Measurements from ENCODE around the gene PRKN. TPM values are rescaled to one million over a fixed set of nuclear protein-coding genes. Genes with fewer than 3 reads are reported as not detected.

Gene PRKN
- total and polyA plus RNA-seq, 8 donors = 0.82 to 7.2 (median 2.9) TPM

DNA sequence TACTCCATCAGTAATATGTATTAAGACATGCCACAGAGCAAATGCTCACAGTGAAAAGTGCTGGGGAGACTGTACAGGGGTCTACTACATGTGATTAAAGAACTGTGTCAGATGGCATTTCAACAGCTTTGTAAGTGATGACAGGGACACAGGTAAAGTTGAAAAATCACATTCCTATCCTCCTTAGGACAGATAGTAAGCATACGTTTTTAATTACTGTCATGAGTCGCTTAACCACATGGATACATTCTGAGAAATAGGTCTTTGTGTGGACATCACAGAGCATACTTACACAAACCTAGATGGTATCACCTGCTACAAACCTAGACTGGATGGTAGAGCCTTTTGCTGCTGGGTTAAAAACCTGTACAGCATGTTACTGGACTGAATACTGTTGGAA, 807.9 kb downstream of the PRKN start:
- Histone ChIP-seq H3K4me1 (peaks cover 5 to 16% (median 8%) of the 10 kb centered on the region in 3 donors), H3K9me3 (no peaks in the 10 kb centered on the region), H3K4me3 (no peak overlapping the region), H3K27ac (no peak overlapping the region), H3K27me3 (no peaks in the 10 kb centered on the region), H3K36me3 (no peaks in the 10 kb centered on the region)
- ATAC-seq (no peak), DNase-seq (no peak), FAIRE-seq (no peak)
- intact Hi-C loops (cut with DNase I) = no loop called here
- 57 to 71% methylated on average over 2 of the region's 2 CpGs for WGBS, 2 donors
- TF ChIP-seq, protein P1, sequence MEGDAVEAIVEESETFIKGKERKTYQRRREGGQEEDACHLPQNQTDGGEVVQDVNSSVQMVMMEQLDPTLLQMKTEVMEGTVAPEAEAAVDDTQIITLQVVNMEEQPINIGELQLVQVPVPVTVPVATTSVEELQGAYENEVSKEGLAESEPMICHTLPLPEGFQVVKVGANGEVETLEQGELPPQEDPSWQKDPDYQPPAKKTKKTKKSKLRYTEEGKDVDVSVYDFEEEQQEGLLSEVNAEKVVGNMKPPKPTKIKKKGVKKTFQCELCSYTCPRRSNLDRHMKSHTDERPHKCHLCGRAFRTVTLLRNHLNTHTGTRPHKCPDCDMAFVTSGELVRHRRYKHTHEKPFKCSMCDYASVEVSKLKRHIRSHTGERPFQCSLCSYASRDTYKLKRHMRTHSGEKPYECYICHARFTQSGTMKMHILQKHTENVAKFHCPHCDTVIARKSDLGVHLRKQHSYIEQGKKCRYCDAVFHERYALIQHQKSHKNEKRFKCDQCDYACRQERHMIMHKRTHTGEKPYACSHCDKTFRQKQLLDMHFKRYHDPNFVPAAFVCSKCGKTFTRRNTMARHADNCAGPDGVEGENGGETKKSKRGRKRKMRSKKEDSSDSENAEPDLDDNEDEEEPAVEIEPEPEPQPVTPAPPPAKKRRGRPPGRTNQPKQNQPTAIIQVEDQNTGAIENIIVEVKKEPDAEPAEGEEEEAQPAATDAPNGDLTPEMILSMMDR (IDR thresholded peaks at IDR 0.05) = no peak

DNA sequence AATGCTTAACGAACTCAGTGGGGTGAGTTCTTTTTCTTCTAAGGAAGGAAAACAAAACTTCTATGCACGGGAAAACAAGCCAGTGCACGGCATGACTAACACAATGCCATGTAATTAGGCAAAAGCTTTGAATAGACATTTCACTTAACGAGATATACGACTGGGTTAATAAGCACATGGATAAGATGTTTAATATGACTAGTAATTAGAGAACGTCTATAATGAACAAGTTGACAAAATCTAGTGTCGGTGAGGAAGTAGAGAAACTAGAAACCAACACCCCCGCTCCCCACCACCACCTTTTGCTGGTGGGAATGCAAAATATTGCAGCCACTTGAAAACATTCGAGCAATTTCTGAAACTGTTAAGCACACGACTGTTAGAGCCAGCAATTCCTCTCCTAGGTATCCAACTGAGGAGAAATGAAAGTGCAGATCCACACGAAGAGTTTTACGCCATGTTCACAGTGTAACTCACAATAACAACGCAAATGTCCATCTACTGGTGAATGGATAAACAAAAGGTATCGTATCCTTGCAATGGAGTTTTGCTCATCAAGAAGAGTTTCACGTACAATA, 808.8 kb downstream of the PRKN start:
- H3K9me3 ChIP-seq = no peaks in the 10 kb centered on the region
- no peak for ATAC-seq
- TF ChIP-seq, protein P1 (IDR thresholded peaks at IDR 0.05) = no peak
- WGBS, 2 donors = 87 to 88% methylated on average over 15 of the region's 15 CpGs
- H3K27ac ChIP-seq = no peak overlapping the region
- no peaks in the 10 kb centered on the region for H3K27me3 ChIP-seq
- peaks cover 0 to 9% (median 5%) of the 10 kb centered on the region in 3 donors for H3K4me1 ChIP-seq
- FAIRE-seq = no peak
- H3K36me3 ChIP-seq = no peaks in the 10 kb centered on the region
- no peak overlapping the region for H3K4me3 ChIP-seq
- DNase-seq = no peak
- intact Hi-C loops (cut with DNase I) = no loop called here

DNA sequence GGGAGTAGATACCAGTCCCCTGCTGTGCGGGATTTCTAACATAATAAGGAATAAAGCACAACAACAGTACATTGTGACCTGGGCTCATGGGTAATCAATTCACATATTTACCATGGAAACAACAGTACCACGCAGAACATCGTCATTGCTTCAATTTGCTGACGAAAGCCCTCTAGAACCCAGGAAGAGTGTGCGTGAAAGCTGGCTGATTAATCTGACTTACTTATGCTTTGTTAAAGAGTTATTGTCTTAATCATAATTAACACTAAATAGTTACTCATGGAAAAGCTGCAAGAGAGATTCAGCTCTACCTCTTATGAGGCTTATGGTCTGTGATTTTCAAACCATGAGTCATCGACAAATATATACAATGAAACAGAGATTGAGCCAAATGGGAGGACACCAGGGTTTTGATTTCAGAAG, 809.4 kb downstream of the PRKN start:
- TF ChIP-seq, protein P1 (IDR thresholded peaks at IDR 0.05) = no peak
- no peaks in the 10 kb centered on the region for H3K9me3 ChIP-seq
- intact Hi-C loops (cut with DNase I) = no loop called here
- WGBS, 2 donors = 85 to 87% methylated on average over 6 of the region's 6 CpGs
- H3K4me3 ChIP-seq = no peak overlapping the region
- no peak for ATAC-seq
- no peaks in the 10 kb centered on the region for H3K36me3 ChIP-seq
- no peak overlapping the region for H3K27ac ChIP-seq
- DNase-seq = no peak
- peaks cover 0 to 9% (median 3%) of the 10 kb centered on the region in 3 donors for H3K4me1 ChIP-seq
- H3K27me3 ChIP-seq = no peaks in the 10 kb centered on the region
- no peak for FAIRE-seq

DNA sequence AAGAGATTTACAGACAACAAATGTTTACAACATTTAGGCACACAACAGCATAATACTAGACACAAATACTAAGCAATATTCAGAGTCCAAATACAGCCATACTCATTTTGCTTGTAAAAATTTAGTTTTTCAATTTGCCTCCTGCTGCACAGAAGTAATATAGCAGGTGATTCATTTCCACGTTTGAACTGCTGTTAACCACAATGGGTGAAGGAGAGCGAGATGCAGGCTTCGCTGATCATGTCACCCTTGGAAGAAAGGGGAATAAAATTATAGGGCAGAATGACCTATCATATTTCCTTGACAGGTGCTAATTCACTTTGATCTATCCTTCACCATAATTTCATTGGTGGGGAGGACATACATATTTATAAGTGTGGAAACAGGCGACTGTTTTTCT, 809.9 kb downstream of the PRKN start:
- Histone ChIP-seq H3K27ac (no peak overlapping the region), H3K9me3 (no peaks in the 10 kb centered on the region), H3K36me3 (no peaks in the 10 kb centered on the region), H3K27me3 (no peaks in the 10 kb centered on the region), H3K4me1 (peaks cover 0 to 7% (median 0%) of the 10 kb centered on the region in 3 donors), H3K4me3 (no peak overlapping the region)
- ATAC-seq (no peak), DNase-seq (no peak), FAIRE-seq (no peak)
- WGBS, 2 donors = 74 to 78% methylated on average over 4 of the region's 4 CpGs
- intact Hi-C loops (cut with DNase I) = no loop called here
- TF ChIP-seq, protein P1 (IDR thresholded peaks at IDR 0.05) = no peak

DNA sequence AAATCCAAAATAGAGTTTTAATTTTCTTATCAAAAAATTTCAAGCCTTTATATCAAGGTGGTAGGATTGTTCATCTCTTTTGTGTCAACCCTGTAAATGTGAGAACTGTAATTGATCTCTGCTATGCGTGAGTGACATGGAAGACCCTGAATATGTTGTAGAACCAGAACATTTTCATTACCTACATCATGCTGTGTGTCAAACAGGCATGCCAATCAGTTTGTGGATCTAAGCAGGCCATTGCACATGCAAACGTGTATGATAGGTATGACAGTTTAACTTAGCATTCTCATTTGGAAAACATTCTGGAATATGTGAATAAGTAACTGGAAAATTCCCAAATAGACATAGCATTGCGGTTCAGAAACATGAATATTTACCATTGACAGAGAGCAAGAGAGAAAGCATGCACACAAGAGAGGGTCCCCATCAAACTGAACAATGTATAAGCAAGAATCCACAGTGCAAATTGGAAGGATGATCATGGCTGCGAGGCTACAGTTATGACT, 812.1 kb downstream of the PRKN start:
- FAIRE-seq = no peak
- Histone ChIP-seq H3K4me1 (no peaks in the 10 kb centered on the region), H3K27ac (no peak overlapping the region), H3K9me3 (no peaks in the 10 kb centered on the region), H3K27me3 (no peaks in the 10 kb centered on the region), H3K4me3 (no peak overlapping the region), H3K36me3 (no peaks in the 10 kb centered on the region)
- DNase-seq = no peak
- intact Hi-C loops (cut with DNase I) = no loop called here
- TF ChIP-seq, protein P1 (IDR thresholded peaks at IDR 0.05) = no peak
- 84 to 85% methylated on average over 4 of the region's 4 CpGs for WGBS, 2 donors
- no peak for ATAC-seq

Measured in pancreas (tissue), 10 donors.